ENCODE measurements around the gene HDGF. TPM values are rescaled to one million over a fixed set of nuclear protein-coding genes. Genes with fewer than 3 reads are reported as not detected.
"Not testable (repeated sequence)": the region's sequence is repeated elsewhere in the genome, so short reads cannot be mapped to it uniquely, and the experiment has no call there.

HDGF gene
- total RNA-seq, 1 donor = 68.1 TPM

DNA sequence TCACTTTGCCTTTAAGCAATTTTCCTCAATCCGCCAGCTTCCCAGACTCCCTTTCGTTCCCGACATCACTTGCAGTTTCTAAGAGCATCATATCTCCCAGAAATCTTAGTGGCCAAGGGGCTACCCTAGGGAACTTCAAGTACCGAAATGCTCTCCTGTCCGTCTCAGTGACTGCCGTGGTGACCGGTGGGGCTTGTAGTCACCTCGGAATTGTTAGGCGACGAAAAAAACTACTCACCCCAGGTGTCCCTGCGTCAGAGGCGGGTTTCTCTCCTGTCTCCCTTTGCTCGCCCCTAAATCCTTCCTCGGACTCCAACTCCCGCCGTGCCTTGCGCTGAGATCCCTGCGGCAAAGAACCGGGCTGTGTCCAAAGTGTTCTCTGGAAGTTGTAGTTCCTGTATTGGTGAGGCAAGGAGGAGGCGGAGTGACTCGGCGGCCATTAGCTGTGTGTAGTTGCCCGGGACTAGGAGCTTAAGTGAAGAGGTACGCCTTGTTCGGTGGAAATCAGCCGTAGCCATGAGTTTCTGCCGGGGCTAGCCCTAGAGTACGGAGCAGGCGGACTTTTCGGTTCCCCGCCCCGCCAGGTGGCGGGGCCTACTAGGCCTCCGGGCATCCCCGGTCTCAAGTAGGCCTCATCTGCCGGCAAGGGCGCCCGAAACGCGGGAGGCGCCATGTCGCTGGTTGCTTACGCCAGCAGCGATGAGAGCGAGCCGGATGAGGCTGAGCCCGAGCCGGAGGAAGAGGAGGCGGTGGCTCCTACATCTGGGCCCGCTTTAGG lies 15.8 kb upstream of the HDGF start, which contains the start of gene PRCC:
Gene PRCC (plus strand): TSS at position 435 of the 778 bp plus-strand sequence. CDS start 237 bp downstream, at position 672.
- peak; percentile 87 to 100 (median 100) for DNase-seq (ENCODE audit: low read depth in 2 of 3, low spot score in 2 of 3)

DNA sequence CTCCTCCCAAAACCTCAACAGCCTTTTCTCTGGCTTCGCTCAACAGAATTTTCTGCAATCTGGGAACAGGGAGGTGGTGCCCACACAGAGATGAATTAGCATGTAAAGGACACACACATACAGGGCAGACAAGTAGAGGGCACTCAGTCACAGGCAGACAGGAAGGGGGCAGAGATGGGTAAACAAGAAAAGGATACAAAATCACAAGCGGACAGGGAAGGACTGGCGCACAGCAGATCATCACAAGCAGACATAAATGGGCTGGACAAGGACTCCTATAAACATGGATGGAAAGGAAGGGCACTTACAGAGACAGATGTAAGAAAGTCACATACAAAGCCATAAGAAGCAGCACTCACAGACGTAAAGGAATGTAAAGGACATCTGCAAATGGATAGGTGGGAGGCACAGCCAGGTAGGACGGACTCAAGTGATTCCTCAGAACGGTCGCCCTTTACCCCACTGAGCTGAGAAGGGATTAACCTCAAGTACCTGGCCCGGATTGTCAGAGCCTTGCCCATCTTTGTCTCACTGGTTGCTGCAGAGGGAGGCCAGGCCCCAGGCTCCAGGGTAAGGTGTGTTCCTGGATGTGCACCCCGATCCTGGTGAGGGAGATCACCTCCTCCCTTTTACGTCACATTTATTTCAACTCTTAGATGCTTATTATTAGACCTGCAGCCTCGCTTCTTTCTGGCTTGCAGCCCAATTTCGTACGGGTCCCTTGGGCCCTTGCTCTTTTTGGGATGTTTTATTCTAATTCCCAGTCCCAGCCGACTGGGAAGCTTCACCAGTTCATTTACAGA lies 15.0 kb upstream of the HDGF start:
- no peak for DNase-seq (ENCODE audit: low read depth in 2 of 3, low spot score in 2 of 3)

DNA sequence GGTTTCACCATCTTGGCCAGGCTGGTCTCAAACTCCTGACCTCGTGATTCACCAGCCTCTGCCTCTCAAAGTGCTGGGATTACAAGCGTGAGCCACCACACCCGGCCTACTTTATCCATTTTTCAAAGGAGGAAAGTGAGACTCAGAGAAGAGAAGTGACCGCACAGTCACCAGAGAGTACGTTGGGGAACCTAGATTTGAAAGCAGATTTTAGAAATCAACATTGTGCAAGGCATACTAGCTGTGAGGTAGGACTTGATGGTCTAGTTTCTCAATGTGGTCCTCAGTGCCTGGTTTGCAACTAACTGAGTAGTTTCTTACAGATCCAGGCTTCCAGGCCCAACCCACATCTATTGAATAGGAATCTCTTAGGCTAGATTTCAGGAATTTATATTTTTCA lies 14.2 kb upstream of the HDGF start:
- no peak for DNase-seq (ENCODE audit: low read depth in 2 of 3, low spot score in 2 of 3)

DNA sequence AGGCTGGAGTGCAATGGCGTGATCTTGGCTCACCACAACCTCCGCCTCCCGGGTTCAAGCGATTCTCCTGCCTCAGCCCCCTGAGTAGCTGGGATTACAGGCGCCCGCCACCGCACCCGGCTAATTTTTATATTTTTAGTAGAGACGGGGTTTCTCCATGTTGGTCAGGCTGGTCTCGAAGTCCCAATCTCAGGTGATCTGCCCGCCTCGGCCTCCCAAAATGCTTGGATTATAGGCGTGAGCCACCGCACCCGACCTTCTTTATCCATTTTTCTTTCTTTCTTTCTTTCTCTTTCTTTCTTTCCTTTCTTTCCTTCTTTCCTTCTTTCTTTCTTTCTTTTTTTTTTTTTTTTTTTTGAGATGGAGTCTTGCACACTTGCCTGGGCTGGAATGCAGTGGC lies 13.7 kb upstream of the HDGF start:
- not testable (repeated sequence) for DNase-seq (ENCODE audit: low read depth in 2 of 3, low spot score in 2 of 3)

DNA sequence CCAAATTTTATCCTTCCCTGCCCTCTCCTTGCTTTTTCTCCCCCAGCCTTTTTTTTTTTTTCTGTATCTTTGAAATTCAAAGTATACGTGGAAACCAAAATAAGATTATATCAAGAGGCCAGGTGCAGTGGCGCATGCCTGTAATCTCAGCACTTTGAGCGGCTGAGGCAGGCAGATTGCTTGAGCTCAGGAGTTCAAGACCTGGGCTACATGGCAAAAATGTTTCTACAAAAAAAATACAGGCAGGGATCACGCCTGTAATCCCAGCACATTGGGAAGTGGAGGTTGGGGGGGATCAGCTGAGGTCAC lies 9.3 kb upstream of the HDGF start:
- no peak for DNase-seq (ENCODE audit: low read depth in 2 of 3, low spot score in 2 of 3)

DNA sequence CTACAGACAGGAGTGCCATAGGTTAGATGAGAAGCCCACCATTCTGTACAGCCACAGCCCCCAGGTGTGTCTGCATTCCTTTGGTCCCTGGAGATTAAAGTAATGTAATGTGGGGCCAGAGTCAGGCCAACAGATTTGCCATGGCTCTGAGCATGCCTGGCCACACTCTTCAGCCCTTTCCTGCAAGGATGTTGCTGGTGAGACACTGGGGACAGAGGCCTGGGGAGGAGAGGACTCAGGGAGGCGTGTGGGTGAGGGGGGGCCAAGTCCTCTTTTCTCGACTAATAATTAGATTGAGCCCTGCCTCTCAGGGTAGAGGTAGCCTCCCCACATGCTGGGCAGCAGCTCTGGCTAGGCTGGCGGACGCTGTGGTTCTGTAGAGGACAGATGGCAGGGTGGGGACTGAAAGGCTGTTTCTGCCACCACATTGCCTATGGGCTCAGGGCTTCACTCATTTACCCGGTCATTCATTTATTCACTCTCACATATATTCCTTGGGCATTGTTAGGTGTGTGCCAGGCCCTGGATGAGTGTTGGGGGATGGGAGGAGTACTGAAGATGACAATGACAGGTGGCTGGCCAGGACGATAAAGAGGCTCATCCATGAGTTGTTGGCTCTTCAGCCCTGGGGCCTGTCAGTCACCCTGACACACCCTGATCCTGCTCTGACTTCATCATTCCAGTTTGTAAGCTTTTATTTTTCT lies 8.8 kb upstream of the HDGF start:
- DNase-seq (ENCODE audit: low read depth in 2 of 3, low spot score in 2 of 3) = no peak

DNA sequence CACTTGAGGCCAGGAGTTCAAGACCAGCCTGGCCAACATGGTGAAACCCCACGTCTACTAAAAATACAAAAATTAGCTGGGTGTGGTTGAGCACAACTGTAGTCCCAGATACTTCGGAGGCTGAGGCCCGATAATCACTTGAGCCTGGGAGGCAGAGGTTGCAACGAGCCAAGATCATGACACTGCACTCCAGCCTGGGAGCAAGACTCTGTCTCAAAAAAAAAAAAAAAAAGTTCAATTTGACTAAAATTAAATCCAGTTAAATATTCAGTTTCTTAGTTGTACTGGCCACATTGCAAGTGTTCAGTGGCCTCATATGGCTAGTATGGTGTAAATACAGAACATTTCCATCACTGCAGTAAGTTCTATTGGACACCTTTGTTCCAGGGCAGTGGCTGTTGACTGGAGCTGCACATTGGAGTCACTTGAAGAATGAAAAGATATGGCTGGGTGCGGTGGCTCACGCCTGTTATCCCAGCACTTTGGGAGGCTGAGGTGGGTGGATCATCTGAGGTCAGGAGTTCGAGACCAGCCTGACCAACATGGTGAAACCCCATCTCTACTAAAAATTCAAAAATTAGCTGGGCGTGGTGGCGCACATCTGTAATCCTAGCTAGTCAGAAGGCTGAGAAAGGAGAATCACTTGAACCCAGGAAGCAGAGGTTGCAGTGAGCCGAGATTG lies 6.2 kb upstream of the HDGF start:
- DNase-seq (ENCODE audit: low read depth in 2 of 3, low spot score in 2 of 3) = not testable (repeated sequence)

DNA sequence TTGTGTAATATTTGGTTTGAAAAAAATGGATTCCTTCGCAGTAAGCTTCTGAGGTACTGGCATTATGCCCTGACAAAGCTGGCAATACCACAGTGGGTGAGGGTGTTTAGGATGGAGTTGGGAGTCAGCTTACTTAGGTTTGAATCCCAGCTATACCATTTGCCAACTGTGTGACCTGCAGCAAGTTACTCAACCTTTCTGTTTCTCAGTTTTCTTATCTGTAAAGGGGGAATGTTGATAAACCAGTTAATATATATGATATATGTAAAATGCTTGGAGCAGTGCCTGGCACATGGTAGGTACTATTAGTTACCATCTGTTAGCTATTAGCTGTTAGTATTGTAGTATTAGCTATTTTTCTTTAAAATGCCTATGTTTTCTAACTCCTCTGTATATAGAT lies 4.9 kb upstream of the HDGF start:
- DNase-seq (ENCODE audit: low read depth in 2 of 3, low spot score in 2 of 3) = no peak

DNA sequence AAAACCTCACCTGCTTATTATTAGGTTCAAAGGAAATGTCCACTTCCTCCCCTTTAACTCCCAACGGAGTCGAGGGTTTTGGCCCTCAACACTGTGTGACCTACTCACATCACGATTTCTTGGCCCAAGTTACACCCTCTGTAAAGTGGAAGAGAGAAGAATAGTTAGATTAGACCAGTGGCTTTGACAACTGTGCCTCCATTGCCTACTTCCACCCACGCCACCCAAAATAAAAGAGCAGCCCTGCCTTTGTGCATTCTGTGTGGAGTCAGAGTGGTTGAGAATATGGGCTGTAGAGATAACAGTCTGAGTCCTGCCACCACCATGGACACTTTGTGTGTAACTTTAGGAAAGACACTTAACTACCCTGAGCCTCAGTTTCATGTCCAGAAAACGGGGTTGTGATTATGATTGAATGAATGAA lies 4.1 kb upstream of the HDGF start:
- DNase-seq (ENCODE audit: low read depth in 2 of 3, low spot score in 2 of 3) = no peak

DNA sequence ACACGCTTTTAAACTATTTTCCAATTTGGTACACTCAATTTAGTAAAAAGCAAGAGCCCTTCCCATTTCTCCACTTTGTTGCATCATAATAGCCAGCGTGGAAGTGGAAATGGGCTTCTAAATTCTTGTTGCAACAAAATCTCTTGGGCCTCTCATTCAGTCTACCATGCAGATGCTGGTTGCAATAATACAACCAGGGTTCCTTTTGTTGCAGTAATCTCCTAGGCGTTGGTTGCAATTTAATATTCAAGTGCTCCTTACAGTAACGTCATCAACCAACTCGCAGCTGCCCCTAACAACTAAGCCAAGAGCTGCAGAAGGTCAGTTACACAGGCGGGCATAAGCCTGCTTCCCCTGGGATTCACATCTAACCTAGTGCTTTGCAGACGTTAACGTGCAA lies 2.7 kb upstream of the HDGF start:
- no peak for DNase-seq (ENCODE audit: low read depth in 2 of 3, low spot score in 2 of 3)

DNA sequence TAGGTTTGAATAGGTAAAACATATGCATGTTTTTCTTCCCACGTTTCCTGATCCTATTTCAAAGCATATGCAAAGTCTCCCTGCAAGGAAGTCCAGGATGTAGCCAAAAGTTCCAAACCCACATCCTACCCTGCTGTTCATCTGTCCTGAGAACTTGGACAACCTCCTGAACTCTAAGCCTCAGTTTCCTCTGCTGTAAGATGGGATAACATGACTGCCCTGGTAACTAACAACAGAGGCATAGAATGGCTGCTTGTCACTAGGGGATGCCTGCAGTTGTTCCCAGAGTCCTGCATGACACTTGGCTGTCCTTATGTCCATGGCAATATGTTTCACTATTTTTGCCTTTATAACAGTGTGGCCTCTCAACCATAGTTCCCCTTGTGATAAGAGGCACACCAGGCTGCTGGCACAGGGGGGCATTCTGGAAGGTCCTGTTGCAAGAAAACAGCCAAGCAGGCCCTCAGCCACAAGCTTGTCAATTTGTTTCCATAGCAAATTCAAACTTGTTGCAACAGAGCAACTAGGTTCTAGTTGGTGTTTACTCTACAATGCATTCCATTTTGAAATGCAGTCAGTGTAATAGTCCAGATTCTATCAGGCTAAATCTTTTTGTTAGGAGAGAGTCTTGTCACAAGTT lies 1.5 kb upstream of the HDGF start:
- peak in 1 of 3 donors; percentile 35 for DNase-seq (ENCODE audit: low read depth in 2 of 3, low spot score in 2 of 3)

DNA sequence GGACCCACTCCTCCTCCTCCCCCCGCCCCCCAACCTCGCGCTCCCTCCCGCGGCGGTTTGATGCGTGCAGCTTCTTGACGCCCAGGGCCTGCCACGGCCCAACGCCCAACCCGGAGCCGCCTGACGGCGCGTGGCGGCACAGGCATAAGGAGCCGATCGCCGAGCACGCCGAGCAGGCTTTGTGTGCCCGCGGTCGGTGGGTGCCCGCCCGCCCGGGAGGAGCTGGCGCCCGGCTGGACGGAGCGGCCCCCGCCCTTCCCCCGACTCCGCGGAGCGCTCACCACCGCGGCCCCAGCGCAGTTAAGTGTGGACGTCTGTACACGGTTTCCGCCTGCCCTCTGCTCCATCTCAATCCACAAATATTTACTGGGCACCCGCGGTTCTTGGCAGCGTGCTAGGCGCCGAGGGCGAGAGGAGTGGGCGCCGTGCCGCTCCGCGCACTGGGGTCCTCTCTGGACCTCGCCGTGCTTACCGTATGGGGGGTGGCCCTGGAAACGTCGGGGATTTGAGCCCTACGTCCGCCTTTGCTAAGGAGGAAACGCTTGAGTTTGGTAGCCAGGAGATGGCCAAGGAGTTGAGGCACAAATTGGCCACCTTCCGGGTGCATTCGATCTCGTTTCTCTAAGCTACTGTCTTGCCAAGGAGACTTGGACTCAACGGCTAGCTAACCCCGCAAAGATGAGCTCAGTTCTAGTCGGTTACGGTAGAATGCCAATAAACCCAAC lies 444 bp upstream of the HDGF start:
- peak; percentile 84 to 98 (median 97) for DNase-seq (ENCODE audit: low read depth in 2 of 3, low spot score in 2 of 3)

DNA sequence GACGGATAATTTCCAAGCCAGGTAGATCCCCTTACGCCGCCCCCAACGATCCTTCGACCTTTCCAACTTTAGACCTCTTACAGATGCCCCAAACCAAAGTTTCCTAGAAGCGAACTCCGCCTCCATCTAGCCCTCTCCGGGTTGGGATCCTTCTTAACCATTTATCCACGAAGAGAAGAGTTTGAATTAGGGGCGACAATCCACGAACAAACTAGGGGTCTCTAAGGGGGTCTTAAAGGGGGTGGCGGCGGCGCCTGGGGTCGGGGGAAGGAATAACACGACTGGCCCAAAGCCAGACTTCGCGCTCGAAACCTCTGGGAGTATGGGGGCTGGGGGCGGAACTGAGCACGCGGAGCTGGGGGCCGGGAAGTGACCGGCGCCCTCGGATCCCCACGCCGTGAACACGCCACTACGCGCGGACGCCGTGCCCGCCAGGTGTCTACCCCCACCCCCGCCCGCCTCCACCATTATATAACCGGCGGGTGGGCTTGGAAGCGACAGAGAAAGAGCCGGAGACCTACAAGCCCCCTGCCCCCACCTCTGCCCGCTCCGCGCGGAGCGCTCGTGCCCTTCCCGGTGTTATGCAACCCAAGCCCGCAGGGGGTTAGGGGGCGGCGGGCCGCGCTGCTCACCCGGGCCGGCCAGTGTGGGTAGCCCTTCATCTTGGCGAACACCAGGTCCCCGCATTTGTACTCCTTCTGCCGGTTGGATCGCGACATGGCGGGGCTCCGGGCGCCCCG lies 594 bp downstream of the HDGF start:
- DNase-seq (ENCODE audit: low read depth in 2 of 3, low spot score in 2 of 3) = peak in 1 of 3 donors; percentile 54

DNA sequence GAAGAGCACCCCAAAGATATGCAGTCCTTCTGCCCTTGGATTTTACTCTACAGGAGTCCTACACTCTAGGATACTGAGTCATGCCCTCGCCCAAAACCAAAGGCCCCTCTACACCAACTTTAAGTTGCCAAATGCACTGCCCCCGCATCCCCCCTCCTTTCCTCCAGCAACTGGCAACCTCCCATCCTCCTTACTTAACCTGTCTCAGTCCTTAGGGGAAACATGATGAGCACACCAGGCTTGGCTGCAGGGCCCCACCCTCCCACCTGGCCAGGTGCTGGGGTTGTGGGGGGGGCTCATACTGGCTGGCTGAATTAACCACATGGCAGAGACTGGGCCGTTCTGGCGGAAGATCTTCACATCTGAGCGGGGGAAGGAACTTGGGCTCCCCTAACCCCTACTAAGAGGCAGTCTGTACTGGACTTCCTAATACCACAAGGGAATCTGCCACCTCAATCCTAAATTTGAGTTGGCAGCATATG lies 1.2 kb downstream of the HDGF start:
- DNase-seq (ENCODE audit: low read depth in 2 of 3, low spot score in 2 of 3) = no peak

DNA sequence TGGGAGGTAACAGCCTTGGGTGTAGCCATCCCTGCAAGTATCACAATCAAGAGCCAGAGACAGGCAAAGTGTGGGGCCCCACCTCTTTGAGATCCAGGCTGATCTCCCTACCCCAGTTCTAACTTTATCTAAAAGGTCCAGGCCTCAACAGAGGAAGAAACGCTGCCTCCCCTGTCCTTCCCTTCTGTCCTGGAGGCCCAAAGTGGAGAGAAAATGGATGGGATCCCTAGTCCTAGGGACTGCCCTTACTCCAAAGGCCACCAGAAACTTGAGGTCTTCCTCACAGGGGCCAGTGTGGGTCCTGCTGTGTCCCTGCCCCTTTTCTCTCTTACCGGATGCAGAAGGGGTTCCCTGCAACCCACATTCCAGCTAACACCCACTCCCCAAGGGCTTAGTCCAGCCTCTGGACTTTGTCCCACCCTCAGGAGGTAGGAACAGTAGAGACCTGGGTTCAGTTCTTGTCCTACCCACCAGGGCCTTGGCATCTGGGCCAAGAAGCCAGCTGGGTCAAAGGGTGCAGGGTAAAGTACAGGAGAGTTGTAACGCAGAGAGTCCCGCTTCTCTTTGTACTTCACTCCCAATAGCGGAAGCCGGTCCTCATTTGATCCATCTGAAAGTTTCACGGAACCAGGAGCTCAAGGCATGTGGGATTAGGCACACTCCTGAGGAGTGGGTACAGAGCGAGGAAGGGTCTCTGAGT lies 1.9 kb downstream of the HDGF start:
- no peak for DNase-seq (ENCODE audit: low read depth in 2 of 3, low spot score in 2 of 3)

DNA sequence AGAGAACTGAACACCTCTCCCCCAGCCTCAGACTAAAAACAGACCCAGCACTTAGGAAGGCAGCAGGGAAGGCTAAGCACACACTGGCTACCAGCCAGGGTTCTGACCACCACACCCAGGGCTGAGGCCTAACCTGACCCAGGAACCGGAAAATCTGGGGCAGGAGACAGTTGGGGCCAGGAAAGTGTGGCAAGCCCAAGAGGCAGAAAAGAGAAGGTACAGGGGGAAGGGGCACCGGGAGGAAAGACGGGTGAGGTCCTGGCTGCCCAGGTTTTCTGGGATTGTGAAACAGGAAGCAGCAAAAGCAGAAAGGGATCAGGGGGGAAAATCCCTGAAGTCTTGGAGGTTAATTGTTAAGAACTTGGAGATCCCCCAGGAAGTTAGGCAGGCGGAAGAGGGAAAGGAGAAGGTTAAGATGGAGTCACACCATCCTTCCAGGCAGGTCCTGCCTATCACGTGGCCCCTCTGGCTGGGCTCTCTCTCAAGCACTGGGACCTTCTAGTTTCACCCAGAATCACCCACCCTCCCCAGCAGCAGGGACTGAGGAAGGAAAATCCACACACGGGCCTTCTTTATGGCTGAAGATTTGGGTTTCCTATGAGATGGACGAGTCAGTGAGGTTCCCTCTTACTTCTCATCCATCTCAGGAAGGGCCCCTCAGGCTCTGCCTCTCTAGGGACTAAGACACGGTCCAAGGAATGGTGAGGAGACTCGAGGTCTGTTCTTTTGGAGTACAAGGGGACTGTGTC lies 2.6 kb downstream of the HDGF start:
- DNase-seq (ENCODE audit: low read depth in 2 of 3, low spot score in 2 of 3) = no peak
